Heart left ventricle (tissue), 13 donors: ENCODE data around the gene ODC1.

Experiments
- POLR2A ChIP-seq, 2 donors: fragments of 450-650 bp; IDR thresholded peaks; one replicate each; pipeline ENCODE4 v1.6.1; 2017; ENCODE audit warnings: antibody characterized with exemption in 2 of 2, mild to moderate bottlenecking in 2 of 2, moderate library complexity in 2 of 2
- TF ChIP-seq, protein P1 (sequence below), 12 donors: fragments of 200-600 bp; sonication (generic) in 4 of 12; IDR thresholded peaks; one replicate each; pipeline versions ENCODE4 v1.5.0 to v1.8.0; 2018 to 2022; ENCODE audit warnings: antibody characterized with exemption in 12 of 12, mild to moderate bottlenecking in 5 of 12
- donor health status: ischemic (EF 13 %, LVEDD 7.1; RV severe dilation, severe dysfunction).
- donor health status: DM: no; HTN: yes; CAD: no.
- donor health status: DM: no; HTN: no; CAD: no.
- donor health status: ischemic (EF 25% LVEDD 6.9; RV normal size, moderate dysfunction).
- donor health status: ischemic (EF 25% LVEDD 5.7; RV mildly dilated, moderate dysfunction).
- donor health status: ischemic (EF 35%, LVEDD 5.7; RV mildly dilated, moderate dysfunction).
- donor health status: nonischemic (EF 11% LVEDD 7.7; RV severe dilation, severe dysfunction).
- donor health status: DM: yes; HTN: yes; CAD: no.
- donor health status: PGD.
- donor health status: ischemic (EF 29% LVEDD 5.4; RV normal size, mild dysfunction).
- donor health status: nonischemic (EF 23%, LVEDD 6.1; RV moderate dilation, normal function).

- TF ChIP-seq, protein P1, sequence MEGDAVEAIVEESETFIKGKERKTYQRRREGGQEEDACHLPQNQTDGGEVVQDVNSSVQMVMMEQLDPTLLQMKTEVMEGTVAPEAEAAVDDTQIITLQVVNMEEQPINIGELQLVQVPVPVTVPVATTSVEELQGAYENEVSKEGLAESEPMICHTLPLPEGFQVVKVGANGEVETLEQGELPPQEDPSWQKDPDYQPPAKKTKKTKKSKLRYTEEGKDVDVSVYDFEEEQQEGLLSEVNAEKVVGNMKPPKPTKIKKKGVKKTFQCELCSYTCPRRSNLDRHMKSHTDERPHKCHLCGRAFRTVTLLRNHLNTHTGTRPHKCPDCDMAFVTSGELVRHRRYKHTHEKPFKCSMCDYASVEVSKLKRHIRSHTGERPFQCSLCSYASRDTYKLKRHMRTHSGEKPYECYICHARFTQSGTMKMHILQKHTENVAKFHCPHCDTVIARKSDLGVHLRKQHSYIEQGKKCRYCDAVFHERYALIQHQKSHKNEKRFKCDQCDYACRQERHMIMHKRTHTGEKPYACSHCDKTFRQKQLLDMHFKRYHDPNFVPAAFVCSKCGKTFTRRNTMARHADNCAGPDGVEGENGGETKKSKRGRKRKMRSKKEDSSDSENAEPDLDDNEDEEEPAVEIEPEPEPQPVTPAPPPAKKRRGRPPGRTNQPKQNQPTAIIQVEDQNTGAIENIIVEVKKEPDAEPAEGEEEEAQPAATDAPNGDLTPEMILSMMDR (IDR thresholded peaks at IDR 0.05) = no peak
- no peak for TF ChIP-seq POLR2A (IDR thresholded peaks at IDR 0.05)
Observed at GRCh38 chr2:10425699-10426098, 22.4 kb downstream of the ODC1 start.
